Natural killer cell treated with Interleukin-12 subunit alpha and Interleukin-12 subunit beta and Interleukin-15 and Interleukin-18, amount 100 ng/mL, for 72 hours (primary cell): ENCODE results near the gene MRPL24. TPM values are rescaled to one million over a fixed set of nuclear protein-coding genes. Genes with fewer than 3 reads are reported as not detected.
A peak's percentile ranks its signal among the peaks of the same experiment; 100 is the strongest.

Experiments used
- ATAC-seq, 2 donors: fragments of 150-1000 bp; cut with Tn5 transposase in 1 of 2; sonication (Bioruptor Pico), chemical (Tn5 transposase) in 1 of 2; 2 replicates each; pipeline ENCODE4 v1.10.0; 2021
- DNase-seq: peaks from one replicate; pipeline ENCODE4 v3.0.0; 2022; ENCODE audit warnings: low spot score
- H3K27ac Mint-ChIP-seq, 2 donors: 1 replicate in 1 of 2; 2 replicates in 1 of 2; pipeline ENCODE4 v1.8.0; 2022; ENCODE audit warnings: mixed read lengths in 2 of 2, mild to moderate bottlenecking in 1 of 2, moderate library complexity in 1 of 2
- H3K27me3 Mint-ChIP-seq, 2 donors: 1 replicate in 1 of 2; 2 replicates in 1 of 2; pipeline ENCODE4 v1.8.0; 2022; ENCODE audit warnings: mixed read lengths in 2 of 2
- H3K36me3 Mint-ChIP-seq: one replicate; pipeline ENCODE4 v1.8.0; 2022; ENCODE audit warnings: mixed read lengths
- H3K4me1 Mint-ChIP-seq, 2 donors: 1 replicate in 1 of 2; 2 replicates in 1 of 2; pipeline ENCODE4 v1.8.0; 2022; ENCODE audit warnings: low read depth in 2 of 2, mixed read lengths in 2 of 2, mild to moderate bottlenecking in 1 of 2
- H3K4me3 Mint-ChIP-seq: one replicate; pipeline ENCODE4 v1.8.0; 2022; ENCODE audit warnings: mixed read lengths
- H3K9me3 Mint-ChIP-seq: 2 replicates; pipeline ENCODE4 v1.8.0; 2022; ENCODE audit warnings: mixed read lengths
- total RNA-seq, 2 donors: library from RNA; stranded (reverse); gene quantifications; one replicate each; pipeline ENCODE4 v1.2.3, GENCODE V29; 2022

MRPL24 gene
- total RNA-seq, 2 donors from 2014 or later = 52.9 to 71.2 TPM

DNA sequence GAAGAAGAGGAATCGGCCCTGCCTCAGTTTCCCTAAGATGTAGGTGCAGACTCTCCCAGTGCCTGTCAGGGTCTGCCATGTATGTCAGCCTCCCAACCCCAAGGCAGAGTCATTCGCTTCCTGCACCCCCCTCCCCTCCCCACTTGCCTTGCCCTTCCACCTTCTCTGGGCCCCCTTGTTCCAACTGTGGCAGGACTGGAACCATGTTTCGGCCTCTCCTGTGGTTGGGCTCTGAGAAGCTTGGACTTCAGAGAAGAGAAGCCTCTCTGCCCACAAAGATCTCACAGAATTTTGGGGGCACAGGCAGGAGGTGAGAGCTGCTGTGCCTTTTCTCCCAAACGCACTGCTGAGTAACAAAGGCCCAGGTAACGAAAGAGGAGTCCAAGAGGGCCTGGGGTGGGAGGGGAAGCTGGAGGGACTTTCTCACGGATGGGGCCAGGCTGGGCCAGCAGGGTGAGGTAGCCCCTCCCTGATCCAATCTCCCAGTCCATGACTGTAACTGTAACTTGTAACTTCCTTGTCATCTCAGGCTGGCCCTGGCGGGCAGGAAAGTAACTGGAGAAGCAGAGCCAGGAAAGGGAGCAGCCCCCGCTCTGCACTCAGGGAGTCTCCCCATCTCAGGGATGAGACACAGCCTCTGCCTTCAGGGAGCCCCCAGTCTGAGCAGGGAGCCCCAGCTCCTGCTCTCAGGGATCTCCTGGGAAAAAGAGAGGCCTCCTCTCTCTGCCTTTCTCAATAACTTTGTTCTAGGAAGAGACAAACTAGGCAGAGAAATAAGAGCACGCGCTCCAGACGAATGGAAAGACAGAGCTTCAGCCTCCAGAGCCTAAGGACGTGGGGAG lies 46.8 kb downstream of the MRPL24 start:
- Mint-ChIP-seq H3K9me3 (no peaks in the 10 kb centered on the region), H3K27me3 (peaks cover 46 to 69% of the 10 kb centered on the region in 2 donors), H3K36me3 (no peaks in the 10 kb centered on the region), H3K4me3 (no peak overlapping the region), H3K27ac (no peak overlapping the region), H3K4me1 (peaks cover 18 to 20% of the 10 kb centered on the region in 2 donors)
- ATAC-seq (no peak), DNase-seq (no peak)

DNA sequence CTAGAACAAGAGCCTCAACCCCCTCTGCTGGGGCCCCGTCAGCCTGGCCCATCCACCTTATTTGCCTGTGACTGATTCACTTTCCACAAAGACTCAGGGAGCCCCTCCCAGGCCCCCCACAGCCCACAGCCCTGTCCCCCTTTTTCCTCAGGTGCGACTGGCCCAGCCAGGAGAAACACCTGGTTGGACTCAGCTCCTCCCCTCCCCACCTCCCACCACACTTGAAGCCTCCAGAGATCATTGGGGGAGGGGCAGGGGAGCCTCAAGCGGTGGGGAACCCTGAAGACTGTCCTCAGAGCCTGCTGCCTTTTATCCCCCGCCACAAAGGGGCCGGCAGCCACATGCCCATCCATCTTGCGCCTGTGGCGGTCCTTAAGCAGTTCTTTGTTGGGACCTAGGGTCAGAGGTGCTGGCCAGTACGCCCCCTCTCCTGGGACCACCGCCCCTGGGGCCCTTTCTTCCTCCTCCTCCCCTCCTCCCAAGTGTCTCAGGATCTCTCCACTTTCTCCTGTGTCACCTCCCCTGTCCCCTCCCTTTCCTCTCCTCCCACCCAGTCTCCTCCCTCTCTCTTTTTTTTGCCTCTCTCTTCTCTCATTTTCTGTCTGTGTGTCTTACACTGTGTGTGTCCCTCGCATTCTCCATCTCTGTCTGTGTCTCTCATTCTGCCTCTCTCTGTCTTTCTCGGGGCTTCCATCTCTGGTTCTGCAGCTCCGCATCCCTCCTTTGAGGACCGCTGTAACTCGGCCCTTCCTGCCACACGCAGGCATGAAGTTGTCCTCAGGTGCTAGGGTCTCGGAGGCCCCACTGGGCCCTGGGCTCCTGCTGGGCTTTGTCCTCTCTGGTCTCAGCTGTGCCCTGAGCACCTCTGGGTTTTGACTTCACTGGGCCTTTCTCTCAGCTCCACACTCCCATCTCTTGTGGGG lies 47.7 kb downstream of the MRPL24 start:
- DNase-seq (no peak), ATAC-seq (no peak)
- peaks cover 46 to 62% of the 10 kb centered on the region in 2 donors for H3K27me3 Mint-ChIP-seq

DNA sequence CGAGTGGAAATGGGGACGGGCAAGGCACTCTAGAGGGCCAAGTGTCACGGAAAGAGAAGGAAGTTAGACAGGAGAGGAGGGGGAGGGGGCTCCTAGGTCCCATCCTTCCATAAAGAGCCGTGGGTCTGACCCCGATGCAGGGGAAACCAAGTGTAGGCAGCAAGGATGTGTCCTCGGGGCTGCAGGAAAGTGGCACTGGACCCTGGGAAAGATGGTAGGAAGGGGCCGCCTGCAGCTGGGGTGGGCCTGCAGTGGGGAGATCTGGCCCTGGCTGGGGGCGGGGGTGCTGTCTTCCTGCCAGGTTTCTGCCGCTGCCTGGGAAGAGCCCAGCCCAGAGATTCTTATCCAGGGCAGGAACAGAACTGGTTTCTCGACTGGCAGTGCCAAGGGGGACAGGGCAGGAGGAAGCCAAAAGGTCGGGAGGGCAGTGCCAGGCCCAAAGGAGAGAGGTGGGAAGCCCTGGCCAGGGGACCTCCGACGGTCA lies 48.4 kb downstream of the MRPL24 start:
- H3K27ac Mint-ChIP-seq = peak overlapping the region in 1 of 2 donors; percentile 28
- ATAC-seq (no peak), DNase-seq (no peak)
- peaks cover 47 to 57% of the 10 kb centered on the region in 2 donors for H3K27me3 Mint-ChIP-seq
- no peaks in the 10 kb centered on the region for H3K36me3 Mint-ChIP-seq
- no peak overlapping the region for H3K4me3 Mint-ChIP-seq
- peaks cover 18 to 20% of the 10 kb centered on the region in 2 donors for H3K4me1 Mint-ChIP-seq
- no peaks in the 10 kb centered on the region for H3K9me3 Mint-ChIP-seq

More for the DNA sequence above, 47.7 kb downstream of the MRPL24 start:
- no peak overlapping the region for H3K27ac Mint-ChIP-seq
- H3K4me3 Mint-ChIP-seq = no peak overlapping the region
- H3K36me3 Mint-ChIP-seq = no peaks in the 10 kb centered on the region
- peaks cover 18 to 20% of the 10 kb centered on the region in 2 donors for H3K4me1 Mint-ChIP-seq
- no peaks in the 10 kb centered on the region for H3K9me3 Mint-ChIP-seq

DNA sequence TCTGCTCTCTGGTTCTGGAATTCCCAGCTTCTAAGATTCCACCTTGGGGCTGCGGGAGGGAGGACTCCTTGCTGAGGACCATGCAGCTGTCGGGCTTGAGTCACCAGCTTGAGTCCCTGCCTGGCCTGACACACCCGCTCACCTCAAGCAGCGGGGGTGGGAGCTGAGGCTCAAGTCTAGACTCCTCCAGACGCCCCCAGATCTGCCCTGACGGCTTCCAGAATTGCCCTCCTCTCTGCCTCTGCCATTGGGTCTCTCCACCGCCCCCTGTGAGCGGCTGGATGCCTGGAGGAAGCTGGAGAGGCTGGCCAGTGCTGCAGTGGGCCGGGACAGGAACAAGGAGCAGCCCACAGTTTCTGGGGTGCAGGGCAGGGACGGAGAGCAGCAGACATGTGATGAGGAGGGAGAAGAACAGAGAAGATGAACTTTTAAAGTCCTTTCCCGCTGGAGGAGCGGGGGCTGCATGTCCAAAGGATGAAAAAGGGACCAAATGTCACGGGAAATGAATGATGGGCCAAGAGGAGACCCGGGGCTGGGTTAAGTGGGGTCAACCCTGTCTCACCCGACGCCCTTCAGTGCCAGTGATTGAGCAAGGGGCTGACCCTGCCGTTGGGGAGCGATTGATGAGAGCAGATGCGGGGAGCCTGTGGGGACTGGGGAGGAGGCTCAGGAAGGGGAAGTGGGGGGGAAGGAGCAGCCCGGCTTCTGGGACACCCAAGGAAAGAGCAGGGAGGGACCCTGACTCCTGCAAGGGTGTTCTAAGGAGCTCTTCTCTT lies 49.0 kb downstream of the MRPL24 start:
- H3K27me3 Mint-ChIP-seq = peaks cover 43 to 50% of the 10 kb centered on the region in 2 donors
- DNase-seq = no peak
- H3K36me3 Mint-ChIP-seq = no peaks in the 10 kb centered on the region
- H3K4me3 Mint-ChIP-seq = no peak overlapping the region
- ATAC-seq = no peak
- peak overlapping the region in 1 of 2 donors; percentile 28 for H3K27ac Mint-ChIP-seq
- no peaks in the 10 kb centered on the region for H3K9me3 Mint-ChIP-seq
- H3K4me1 Mint-ChIP-seq = peaks cover 18 to 20% of the 10 kb centered on the region in 2 donors

DNA sequence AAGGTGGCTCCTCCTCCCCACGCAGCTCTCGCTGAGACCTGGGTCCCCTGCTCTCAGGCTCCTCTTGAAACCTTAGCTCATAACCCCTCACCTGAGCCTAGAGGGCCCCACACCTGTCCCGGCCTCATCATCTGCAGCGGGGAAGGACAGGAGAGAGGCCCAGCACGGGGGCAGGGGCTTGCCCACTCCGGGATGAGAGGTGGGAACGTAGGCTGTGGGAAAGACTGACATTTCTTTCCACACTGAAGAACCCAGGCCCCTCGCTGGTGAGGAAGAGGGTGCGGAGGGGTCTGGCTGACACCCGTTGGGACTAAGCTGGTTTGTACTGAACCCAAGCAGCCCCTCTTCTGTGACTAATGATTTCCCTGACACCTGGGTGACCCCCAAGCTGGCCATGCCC lies 49.7 kb downstream of the MRPL24 start:
- ATAC-seq (no peak), DNase-seq (no peak)
- Mint-ChIP-seq H3K36me3 (no peaks in the 10 kb centered on the region), H3K9me3 (no peaks in the 10 kb centered on the region), H3K27me3 (peaks cover 39 to 45% of the 10 kb centered on the region in 2 donors), H3K4me1 (peaks cover 18 to 20% of the 10 kb centered on the region in 2 donors), H3K27ac (no peak overlapping the region), H3K4me3 (no peak overlapping the region)

DNA sequence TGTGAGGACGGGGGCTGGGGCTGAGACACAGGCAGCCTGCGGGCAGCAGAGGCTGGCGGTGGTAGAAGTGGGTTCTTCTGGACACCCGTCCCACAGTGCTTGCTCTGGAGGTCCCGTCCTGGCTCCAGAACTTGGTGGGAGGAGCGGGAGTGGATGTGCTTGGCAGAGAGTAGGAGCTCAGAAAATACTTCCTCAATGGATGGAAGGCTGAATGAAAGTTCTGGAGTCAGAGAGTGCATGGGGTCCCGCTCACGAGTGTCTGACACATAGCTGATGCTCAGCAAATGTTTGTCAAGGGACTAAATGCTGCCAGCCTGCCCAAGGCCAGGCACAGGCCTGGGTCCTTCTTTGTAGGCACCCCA lies 50.2 kb downstream of the MRPL24 start:
- Mint-ChIP-seq H3K4me1 (peaks cover 18 to 20% of the 10 kb centered on the region in 2 donors), H3K27ac (no peak overlapping the region), H3K4me3 (no peak overlapping the region), H3K27me3 (peaks cover 39 to 45% of the 10 kb centered on the region in 2 donors), H3K9me3 (no peaks in the 10 kb centered on the region), H3K36me3 (no peaks in the 10 kb centered on the region)
- no peak for ATAC-seq
- no peak for DNase-seq

DNA sequence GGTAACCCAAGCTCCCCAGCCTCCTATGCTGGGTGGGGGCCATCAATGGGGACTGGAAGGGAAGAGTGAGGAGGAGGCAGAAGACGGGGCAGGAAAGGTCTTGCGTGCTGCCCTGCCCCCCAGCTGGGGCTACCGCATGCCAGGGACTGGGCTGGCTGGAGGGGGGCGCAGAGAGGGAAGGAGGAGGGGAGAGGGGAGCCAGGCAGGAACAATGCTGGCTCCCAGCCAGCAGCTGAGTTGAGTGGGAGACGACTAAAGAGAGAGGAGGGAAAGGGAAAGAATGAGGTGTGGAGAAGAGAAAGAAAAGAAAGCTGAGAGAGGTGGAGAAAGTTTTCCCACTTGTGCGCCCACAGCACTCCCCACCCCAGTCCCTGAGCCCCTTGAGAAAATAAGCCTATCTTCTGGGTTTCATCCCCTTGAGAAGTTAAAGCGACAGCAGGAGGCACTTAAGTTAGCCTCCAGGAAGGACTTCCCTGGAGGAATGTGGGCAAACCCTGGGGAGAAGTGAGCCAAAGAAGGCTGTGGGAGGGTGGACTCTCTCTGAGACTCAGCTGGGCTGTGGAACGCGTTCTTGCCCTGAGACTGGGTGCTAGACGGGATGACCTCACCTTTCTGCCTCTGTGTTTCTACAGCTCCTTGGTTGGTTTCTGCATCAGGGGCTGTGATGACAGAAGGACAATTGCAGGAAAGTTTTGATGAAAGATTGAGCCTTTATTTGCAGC lies 50.8 kb downstream of the MRPL24 start:
- Mint-ChIP-seq H3K9me3 (no peaks in the 10 kb centered on the region), H3K4me1 (peaks cover 18 to 20% of the 10 kb centered on the region in 2 donors), H3K36me3 (no peaks in the 10 kb centered on the region), H3K27ac (peak overlapping the region in 1 of 2 donors; percentile 53), H3K4me3 (no peak overlapping the region), H3K27me3 (peaks cover 39 to 45% of the 10 kb centered on the region in 2 donors)
- ATAC-seq (no peak), DNase-seq (no peak)

DNA sequence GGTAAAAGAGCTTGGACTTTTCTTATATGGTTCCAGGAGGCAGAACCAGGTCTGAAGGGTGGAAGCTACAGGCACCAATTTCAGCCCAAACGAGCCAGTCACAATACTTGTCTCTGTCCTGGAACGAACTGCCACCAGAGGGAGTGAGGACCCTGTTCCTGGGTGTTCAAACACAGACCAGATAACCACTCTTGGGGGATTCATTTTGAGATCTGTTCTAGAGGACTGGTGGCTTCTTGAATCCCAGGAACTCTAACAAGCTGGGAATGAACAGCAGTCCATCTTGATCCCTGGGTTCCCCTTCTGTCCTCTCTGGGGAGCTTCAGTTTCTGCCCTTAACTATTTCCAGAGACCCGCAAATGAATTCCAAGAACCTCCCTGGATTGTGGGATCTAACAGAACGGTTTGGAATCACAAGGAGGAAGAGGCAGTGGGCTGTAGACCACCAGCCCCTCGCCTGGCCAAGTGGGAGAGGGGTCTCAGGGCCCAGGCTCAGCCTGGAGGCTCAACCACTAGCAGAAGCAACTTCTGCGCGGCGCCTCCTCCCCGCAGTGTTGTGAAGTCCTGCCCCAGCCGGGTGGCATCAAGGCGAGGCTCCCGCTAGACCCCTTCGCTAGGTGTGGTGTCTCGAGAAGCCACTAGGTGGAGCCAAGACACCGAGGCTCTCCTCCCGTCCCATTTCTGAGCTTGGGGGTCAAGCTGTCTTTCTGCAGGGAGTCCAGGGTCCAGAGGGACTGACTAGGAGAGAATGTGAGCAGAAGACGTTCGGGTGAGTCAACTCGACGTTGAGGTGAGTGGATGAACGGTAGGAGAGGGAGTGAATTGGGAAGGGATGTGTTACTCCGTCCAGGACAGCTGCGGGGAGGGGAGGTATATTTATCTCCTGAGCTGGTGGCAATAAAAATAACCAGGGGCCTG lies 51.6 kb downstream of the MRPL24 start:
- DNase-seq (peak; percentile 75), ATAC-seq (peak; percentile 90 to 91)
- peaks cover 39 to 40% of the 10 kb centered on the region in 2 donors for H3K27me3 Mint-ChIP-seq
- H3K4me1 Mint-ChIP-seq = peaks cover 22 to 24% of the 10 kb centered on the region in 2 donors
- peak overlapping the region; percentile 8 for H3K4me3 Mint-ChIP-seq
- H3K27ac Mint-ChIP-seq = peak overlapping the region in 1 of 2 donors; percentile 53
- H3K9me3 Mint-ChIP-seq = no peaks in the 10 kb centered on the region
- no peaks in the 10 kb centered on the region for H3K36me3 Mint-ChIP-seq

Other genes starting within 250 kb of the MRPL24 start
- 10 to 100 TPM; 48.1 to 62.2 TPM for gene MEF2D, start 240.3 kb downstream of the MRPL24 start, total RNA-seq
- gene IQGAP3, start 168.5 kb downstream of the MRPL24 start, total RNA-seq = 1 to 10 TPM; 3.4 to 6.4 TPM
- gene TTC24, start 161.4 kb downstream of the MRPL24 start, total RNA-seq = 1 to 10 TPM; 1.8 to 2.2 TPM
- 10 to 100 TPM; 54.0 to 67.5 TPM for gene NAXE, start 149.3 kb downstream of the MRPL24 start, total RNA-seq
- 100 to 1,000 TPM in 1 of 2 donors, 10 to 100 TPM in 1; 47.9 to 135 TPM for gene GPATCH4, start 139.6 kb downstream of the MRPL24 start, total RNA-seq
- not detected for gene HAPLN2, start 121.7 kb downstream of the MRPL24 start, total RNA-seq
- under 1 TPM; 0.36 to 0.67 TPM for gene BCAN, start 99.0 kb downstream of the MRPL24 start, total RNA-seq
- gene NES, start 63.7 kb downstream of the MRPL24 start, total RNA-seq = not detected
- 1 to 10 TPM; 2.4 to 4.6 TPM for gene CRABP2, start 35.5 kb downstream of the MRPL24 start, total RNA-seq
- gene METTL25B, start 12.6 kb downstream of the MRPL24 start, total RNA-seq = 10 to 100 TPM; 33.0 to 37.4 TPM
- gene ISG20L2, start 12.3 kb downstream of the MRPL24 start, total RNA-seq = 10 to 100 TPM; 67.5 to 97.5 TPM
- gene HDGF, start 10.6 kb upstream of the MRPL24 start, total RNA-seq = 100 to 1,000 TPM; 208 to 308 TPM
- 100 to 1,000 TPM in 1 of 2 donors, 10 to 100 TPM in 1; 86.2 to 116 TPM for gene PRCC, start 26.4 kb upstream of the MRPL24 start, total RNA-seq
- 100 to 1,000 TPM; 153 to 188 TPM for gene SH2D2A, start 75.8 kb upstream of the MRPL24 start, total RNA-seq
- gene INSRR, start 118.0 kb upstream of the MRPL24 start, total RNA-seq = under 1 TPM; 0.14 TPM
- gene NTRK1, start 119.8 kb upstream of the MRPL24 start, total RNA-seq = 1 to 10 TPM; 1.4 to 8.1 TPM
- gene PEAR1, start 152.6 kb upstream of the MRPL24 start, total RNA-seq = under 1 TPM in 1 of 2 donors, not detected in 1; 0.64 TPM
- gene LRRC71, start 179.5 kb upstream of the MRPL24 start, total RNA-seq = not detected